Hypothalamus (tissue), 51 donors: ENCODE data around the gene SEH1L.
"Not testable (repeated sequence)": the region's sequence is repeated elsewhere in the genome, so short reads cannot be mapped to it uniquely, and the experiment has no call there.

ENCODE experiments used
- DNase-seq, 51 donors: peaks; one replicate each; lab custom pipeline; 2025; lab: John Stamatoyannopoulos, UW

Gene SEH1L

DNA sequence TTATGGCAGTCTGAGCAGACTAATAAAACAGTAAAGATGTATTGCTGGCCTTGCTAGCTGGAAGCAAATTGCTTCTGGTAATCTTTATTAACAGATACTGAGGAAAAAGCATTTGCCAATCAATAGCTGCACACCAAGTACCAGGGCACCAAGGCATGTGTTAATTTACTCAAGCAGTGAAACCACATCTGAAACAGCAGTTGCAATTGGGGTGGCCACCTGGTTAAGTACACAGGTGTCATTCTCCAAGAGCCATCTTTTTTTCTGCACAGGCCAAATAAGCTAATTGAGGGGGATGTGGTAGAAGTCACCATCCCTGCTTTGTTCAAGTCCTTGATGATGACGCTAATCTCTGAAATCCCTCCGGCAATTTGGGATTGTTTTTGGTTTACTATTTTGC is 8.6 kb upstream of the SEH1L start:
- no peak for DNase-seq

DNA sequence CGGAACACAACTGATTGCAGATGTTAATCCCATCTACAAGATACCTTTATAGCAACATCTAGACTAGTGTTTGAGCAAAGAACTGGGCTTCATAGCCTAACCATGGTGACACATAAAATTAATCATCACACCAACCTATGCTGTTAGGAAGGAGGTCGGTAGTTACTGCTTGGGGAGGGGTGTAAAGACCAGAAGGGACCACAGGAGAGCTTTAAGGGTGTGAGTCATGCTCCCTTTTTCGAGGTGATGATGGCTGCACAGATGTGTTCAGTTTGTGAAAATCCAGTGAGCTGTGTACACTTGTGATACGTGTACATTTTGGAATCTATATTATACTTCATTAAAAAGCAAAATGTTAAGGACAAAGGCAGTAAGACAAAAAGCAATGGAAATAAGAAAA is 4.6 kb upstream of the SEH1L start:
- no peak for DNase-seq

DNA sequence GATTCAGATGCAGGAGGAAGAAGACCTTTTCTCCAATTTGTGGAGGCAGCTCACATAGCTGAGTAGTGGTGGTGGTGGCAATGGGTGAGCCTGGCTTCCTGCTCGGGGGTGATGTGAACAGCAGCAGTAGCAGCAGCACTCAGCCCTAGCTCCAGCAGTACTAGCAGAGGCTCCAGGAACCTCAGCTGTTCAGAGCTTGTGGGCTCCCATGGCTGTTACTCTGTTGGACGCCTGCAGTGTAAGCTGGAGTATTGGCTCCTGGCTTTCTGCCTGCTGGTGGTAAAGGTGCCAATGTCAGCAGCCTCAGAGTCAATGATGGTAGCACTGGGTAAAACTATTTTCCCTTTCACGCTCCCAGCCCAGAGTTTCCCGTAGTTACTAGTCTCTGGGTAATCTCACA is 3.1 kb upstream of the SEH1L start:
- DNase-seq, result peak in 16 of 51 donors; percentile 1 to 32 (median 10)

DNA sequence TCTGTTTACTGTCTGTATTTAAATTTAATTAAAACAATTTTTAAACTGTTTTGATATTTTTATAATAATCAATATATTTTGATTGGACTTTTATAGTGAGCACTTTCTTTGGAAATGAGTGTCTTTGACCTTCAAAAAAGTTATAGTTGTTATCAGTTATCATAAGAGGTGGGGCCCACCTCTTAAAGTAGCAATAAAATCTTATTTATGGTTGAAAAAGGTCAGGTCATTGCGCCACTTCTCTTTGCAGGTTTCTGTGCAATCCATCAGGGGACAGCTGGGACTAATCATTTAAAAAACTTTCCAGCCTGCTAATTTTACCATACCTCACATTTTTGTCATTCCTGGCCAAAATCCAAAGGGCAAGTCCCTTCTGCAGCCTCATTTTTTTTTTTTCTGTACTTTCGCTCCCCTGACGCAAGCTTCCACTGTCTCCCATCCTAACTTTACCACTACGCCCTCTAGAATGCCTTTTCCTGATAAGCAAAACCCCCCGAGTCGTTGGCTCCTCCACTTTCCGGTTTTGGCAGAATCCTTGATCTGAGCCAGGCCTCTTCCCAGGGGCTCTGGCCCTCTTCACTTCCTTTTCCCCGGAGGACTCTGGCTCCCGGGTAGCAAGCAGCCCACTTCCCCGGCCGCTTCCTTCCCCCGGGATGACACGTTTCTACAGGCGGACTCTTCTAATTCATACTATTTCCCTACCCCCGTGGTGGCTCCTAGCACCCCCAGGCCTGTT is 1.1 kb upstream of the SEH1L start:
- peak in 21 of 51 donors; percentile 9 to 76 (median 38) for DNase-seq

DNA sequence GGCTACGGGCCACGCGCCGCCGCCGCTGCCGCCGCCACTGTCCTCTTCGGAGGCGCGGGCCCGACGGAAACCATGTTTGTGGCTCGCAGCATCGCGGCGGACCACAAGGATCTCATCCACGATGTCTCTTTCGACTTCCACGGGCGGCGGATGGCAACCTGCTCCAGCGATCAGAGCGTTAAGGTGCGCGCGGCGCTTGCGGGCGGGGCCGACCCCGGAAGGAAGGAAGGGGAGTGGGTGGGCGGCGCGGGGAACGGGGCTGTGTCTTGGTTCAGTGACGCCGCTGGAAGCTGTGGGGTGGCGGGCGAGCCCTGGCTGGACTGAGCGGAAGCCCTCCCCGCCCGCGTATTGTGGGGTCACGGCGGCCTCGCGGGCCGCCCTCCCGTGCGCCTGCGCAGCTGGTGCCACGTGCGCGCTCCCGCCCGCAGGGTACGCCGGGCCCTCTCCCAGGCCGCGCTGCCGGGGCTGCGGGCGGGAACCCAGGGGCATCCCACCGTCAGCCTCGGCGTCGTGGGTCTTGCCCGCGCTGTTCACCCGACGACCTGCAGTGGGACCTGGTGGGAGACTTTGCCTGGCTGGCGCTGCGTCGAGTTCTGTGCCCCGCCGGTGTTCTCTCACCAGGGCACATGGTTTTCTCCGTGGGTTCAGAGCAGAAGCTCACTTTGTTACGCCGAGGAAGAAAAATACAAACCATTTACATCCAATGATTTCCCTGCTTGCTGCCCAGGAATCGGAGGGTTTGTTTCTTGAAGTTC is 416 bp downstream of the SEH1L start:
- DNase-seq, result peak; percentile 53 to 98 (median 90)

DNA sequence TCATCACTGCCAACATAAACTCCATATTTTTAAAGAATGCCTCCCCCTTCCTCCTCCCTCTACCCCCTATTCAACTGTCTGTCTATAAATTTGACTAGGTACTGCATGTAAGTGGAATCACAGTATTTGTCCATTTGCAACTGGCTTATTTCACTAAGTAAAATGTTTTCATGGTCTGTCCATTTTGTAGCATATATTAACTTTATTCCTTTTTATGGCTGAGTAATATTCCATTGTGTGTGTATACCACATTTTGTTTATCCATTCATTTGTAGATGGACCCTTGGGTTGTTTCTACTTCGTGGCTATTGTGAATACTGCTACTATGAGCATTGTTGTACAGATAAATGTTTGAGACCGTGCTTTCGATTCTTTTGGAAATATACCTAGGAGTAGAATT is 10.7 kb downstream of the SEH1L start:
- no peak for DNase-seq

GRCh38 chr18:12960395-12960794 is 12.6 kb downstream of the SEH1L start:
- no peak for DNase-seq

- DNase-seq, result no peak
Measured at GRCh38 chr18:12960853-12961397, 13.1 kb downstream of the SEH1L start.

- no peak for DNase-seq
Measured at GRCh38 chr18:12963069-12963468, 15.3 kb downstream of the SEH1L start.

- DNase-seq, result no peak
Measured at GRCh38 chr18:12968115-12968514, 20.3 kb downstream of the SEH1L start.

DNA sequence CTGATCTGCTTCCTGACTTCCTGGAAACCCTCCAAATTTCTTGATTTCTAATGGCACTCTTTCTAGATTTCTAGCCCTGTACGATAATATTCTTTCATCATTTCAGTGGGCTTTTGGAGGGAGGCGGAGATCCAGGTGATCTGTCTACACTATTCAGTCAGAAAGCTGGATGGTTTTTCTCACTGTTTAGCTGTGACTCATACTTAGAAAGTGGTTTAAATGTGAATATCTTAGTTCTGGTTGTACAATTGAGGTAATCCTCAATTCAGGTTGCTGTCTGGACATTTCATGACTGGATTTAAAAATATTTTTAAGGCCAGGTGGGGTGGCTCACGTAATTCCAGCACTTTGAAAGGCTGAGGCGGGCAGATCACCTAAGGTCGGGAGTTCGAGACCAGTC is 20.8 kb downstream of the SEH1L start:
- no peak for DNase-seq

DNA sequence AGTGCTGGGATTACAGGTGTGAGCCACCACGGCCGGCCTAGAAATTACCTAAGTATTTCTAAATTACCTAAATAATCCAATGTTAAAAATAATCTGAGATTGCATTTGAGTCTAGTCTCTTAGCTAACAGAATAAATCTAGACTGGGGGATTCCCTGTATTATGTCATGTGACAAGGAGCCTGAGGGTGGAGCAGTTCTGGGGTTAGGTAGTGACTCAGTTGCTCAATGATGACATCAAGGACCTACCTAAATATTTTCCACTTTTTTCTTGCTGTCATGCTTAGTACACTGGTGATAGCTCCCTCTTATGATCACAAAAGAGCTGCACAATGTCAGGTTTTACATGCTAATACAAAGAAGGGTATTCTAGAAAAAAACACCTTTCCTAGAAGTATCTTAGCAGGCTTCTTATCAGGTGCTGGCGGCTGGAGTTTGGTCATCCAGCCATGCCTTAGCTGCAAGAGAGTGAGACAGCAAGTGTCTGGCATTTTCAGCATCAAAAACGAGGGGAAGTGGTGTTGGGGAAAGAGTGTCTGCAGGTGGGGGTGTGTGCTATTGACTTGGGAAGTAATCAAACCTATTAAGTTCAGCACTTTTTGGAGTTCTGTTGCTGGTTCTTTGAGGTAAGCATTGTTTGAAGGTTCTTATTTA is 25.9 kb downstream of the SEH1L start:
- DNase-seq, result no peak

GRCh38 chr18:12975488-12975887 is 27.7 kb downstream of the SEH1L start:
- no peak for DNase-seq

DNA sequence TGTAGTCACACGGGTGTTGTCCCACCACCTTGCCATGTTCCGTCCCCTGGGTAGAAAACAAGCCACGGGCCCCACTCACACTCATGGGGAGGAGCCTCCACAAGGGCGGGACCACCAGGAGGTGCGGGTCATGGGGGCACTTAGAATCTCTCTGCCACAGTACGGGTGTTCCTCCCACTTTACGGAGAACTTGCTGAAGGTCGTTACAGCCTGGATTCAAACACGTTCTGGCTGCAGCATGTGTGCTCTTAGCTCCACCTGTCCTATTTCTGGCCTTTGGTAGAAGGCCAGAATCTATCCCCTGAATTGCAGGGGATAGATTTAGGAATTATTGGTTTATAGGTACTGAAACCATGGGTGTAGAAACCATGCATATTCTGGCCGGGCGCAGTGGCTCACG is 28.5 kb downstream of the SEH1L start:
- DNase-seq, result no peak

- not testable (repeated sequence) for DNase-seq
Measured at GRCh38 chr18:12980065-12980464, 32.3 kb downstream of the SEH1L start.

GRCh38 chr18:12989397-12990122 is 41.7 kb downstream of the SEH1L start:
- no peak for DNase-seq

DNA sequence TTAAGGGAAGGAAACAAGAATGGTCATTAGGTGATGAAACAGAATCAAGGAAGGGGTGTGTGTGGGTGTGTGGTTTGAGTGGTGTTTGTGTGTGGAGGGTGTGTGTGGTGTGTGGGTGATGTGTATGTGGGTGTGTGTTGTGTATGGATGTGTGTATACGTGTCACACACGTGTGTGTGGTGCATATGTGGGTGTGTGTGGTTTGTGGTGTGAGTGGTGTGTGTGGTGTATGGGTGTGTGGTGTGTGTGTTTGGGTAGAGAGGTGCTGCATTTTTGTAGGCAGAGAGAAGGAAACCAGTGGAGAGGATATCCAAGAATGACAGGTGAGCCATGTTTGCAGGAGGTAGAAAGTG is 42.3 kb downstream of the SEH1L start:
- DNase-seq, result no peak

DNA sequence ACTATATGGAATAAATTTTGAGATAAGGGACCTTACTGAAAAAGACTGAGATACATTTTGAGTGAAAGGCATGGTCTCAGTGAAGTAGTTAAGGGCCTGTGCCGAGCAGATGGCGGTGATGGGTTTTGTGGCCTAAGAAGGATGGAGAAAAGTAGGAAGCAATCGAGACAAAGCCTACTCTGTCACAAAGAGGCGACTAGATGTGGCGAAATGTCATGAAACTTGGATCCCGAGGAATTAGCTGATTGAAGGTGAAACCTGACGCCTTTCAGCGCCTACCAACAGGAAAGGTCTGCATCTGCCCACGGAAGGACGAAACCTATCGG is 42.8 kb downstream of the SEH1L start:
- no peak for DNase-seq

- peak; percentile 68 to 98 (median 95) for DNase-seq
Measured at GRCh38 chr18:12990967-12991820, 43.4 kb downstream of the SEH1L start, which contains the start of gene CEP192. Gene CEP192 (plus strand): TSS chr18:12991362. CDS start chr18:12999425, 8,063 bp downstream.

DNA sequence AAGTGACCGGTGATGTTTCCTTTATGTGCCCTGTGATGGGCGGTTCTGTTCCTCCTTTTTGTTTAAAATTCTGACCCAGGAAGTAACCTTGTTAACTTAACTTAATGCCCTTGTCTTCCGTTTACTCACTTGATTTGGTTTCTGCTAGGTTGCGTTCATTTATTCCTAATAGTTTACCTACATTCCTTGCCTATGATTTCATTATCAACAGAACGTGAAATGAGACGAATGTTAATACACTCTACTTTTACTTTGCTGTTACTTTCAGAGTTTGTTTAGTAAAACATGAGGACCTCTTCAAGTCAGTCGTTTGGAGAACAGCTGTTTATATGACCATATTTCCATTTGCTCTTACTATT is 44.0 kb downstream of the SEH1L start:
- DNase-seq, result no peak
